NT2/D1 (cell line): ENCODE measurements around the gene WRNIP1.

Experiments
- YY1 ChIP-seq: IDR thresholded peaks from 2 replicates; pipeline ENCODE4 v1.6.1; 2011; ENCODE audit not compliant: insufficient read length, insufficient read depth
- ZNF274 ChIP-seq: IDR thresholded peaks from 2 replicates; pipeline ENCODE4 v1.6.1; 2011; ENCODE audit warnings: mild to moderate bottlenecking, low read depth, low read length

GRCh38 chr6:2738373-2738979 is 26.7 kb upstream of the WRNIP1 start:
- TF ChIP-seq YY1 = no peak
- TF ChIP-seq ZNF274 = no peak
